ENCODE results near the gene ADM. TPM values are rescaled to one million over a fixed set of nuclear protein-coding genes. Genes with fewer than 3 reads are reported as not detected.

The ADM gene
- total RNA-seq, 4 donors from 2014 or later: 8.0 to 69.1 (median 20.5) TPM

DNA sequence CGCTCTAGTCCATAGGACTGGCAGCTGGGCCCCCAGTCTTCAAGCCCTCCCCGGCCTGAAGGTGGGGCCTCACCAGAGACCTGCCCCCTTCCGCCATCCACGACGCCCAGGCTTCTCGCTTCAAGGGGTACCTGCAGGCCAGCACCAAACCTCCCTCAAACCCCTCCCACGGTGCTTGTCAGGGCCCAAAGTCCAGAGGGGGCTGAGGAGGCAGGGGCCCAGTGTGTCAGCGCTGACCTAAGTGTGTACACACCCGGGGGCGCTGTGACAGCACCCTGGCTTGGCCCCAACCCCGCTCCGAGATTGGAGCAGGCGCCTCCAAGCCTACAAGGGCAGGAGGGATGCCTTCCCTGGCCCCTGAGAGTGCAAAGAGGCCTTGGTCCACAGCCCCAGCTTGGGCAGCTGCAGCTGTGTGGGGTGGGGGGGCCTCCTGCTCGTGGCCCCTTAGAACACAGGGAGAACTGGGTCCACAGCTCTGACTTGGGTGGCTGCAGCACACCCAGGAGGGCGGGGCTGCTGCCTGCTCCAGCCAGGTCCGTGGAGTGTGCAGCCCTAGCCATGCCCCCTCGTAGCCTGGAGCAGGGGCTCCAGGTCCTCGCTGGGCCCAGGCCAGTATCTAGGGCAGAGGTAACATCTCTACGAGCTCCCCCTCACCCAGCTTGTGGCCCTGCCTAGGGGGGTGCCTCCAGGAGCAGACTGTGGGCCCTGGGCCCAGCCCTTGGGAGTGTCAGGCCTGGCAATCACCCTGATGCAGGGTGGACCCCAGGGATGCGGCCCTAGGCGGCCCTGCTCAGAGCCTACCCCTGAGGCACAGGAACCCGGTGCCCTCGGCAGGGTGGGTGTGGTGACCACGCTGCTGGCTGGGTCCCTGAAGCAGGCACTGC lies 15.8 kb upstream of the ADM start:
- Histone ChIP-seq H3K9me3 (no peaks in the 10 kb centered on the region), H3K4me1 (peaks cover 3 to 21% of the 10 kb centered on the region in 2 donors), H3K4me3 (replicated peaks in 1 of 3) (no peak overlapping the region), H3K27me3 (no peaks in the 10 kb centered on the region), H3K27ac (no peak overlapping the region), H3K36me3 (no peaks in the 10 kb centered on the region)
- DNase-seq: no peak
- TF ChIP-seq POLR2A (IDR thresholded peaks at IDR 0.05) (no peak), CTCF (IDR thresholded peaks at IDR 0.05) (no peak)
- intact Hi-C loops (cut with DNase I): no loop called here
- WGBS, 2 donors: 78 to 95% methylated on average over 6 to 13 of the region's 24 CpGs

DNA sequence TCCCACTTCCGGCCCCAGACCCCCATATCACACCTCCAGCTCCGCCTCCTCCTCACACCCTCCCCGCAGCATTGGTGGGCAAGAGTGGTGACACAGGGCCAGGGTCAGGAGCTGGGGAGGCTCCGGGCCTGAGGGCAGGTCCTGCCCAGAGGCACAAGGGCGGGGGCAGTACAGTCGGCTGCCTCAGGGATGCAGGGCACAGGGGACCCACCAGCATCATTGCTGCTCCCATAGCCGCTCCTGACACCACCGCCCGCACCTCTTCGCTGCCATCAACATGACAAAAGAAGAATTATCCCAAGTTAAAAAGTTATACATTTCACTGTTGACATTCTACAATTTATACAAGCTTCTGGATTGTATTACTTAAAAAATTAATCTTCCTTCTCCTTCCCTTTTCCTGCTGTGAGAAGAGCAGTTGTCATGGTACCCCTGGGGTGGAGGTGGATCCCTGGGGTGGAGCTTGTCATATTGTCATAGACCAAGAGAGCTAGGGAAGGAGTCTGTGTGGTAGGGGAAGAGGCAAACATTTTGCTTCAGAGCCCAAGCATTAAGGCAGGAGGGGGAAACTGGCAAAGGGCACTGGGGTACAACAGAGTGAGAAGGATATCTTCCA lies 15.0 kb upstream of the ADM start:
- WGBS, 2 donors: 81 to 85% methylated on average over 6 to 8 of the region's 10 CpGs
- intact Hi-C loops (cut with DNase I): no loop called here
- peaks cover 3 to 21% of the 10 kb centered on the region in 2 donors for H3K4me1 ChIP-seq

GRCh38 chr11:10291801-10292638 lies 12.9 kb upstream of the ADM start:
- Histone ChIP-seq H3K4me3 (replicated peaks in 1 of 3) (no peak overlapping the region), H3K36me3 (no peaks in the 10 kb centered on the region), H3K27ac (no peak overlapping the region), H3K9me3 (no peaks in the 10 kb centered on the region), H3K4me1 (peaks cover 2 to 17% of the 10 kb centered on the region in 2 donors), H3K27me3 (no peaks in the 10 kb centered on the region)
- DNase-seq: no peak
- intact Hi-C loops (cut with DNase I): no loop called here
- WGBS, 2 donors: 89 to 92% methylated on average over 17 of the region's 17 CpGs
- TF ChIP-seq CTCF (IDR thresholded peaks at IDR 0.05) (no peak), POLR2A (IDR thresholded peaks at IDR 0.05) (no peak)

More for the DNA sequence above, 15.0 kb upstream of the ADM start:
- TF ChIP-seq POLR2A (IDR thresholded peaks at IDR 0.05) (no peak), CTCF (IDR thresholded peaks at IDR 0.05) (no peak)
- no peak overlapping the region for H3K4me3 ChIP-seq (replicated peaks in 1 of 3)
- H3K9me3 ChIP-seq: no peaks in the 10 kb centered on the region
- H3K27me3 ChIP-seq: no peaks in the 10 kb centered on the region
- DNase-seq: no peak
- H3K27ac ChIP-seq: no peak overlapping the region
- no peaks in the 10 kb centered on the region for H3K36me3 ChIP-seq

- 0% methylated on average over 3 to 4 of the region's 81 CpGs for WGBS, 2 donors
These were observed 11.2 kb upstream of the ADM start, which contains the start of gene SBF2 for GRCh38 chr11:10293423-10294289. Gene SBF2, minus strand, starts transcription at chr11:10294219. Its CDS starts 150 bp downstream, at chr11:10294069.

More at GRCh38 chr11:10293423-10294289, 11.2 kb upstream of the ADM start, which contains the start of gene SBF2:
- Histone ChIP-seq H3K4me3 (replicated peaks in 1 of 3) (peak within 1 kb of the TSS; percentile 88 to 92 (median 89)), H3K27ac (peak within 1 kb of the TSS; percentile 93 to 96 (median 93)), H3K27me3 (no peaks in the 10 kb centered on the region), H3K36me3 (no peaks in the 10 kb centered on the region), H3K4me1 (peaks cover 5 to 26% of the 10 kb centered on the region in 2 donors), H3K9me3 (no peaks in the 10 kb centered on the region)
- intact Hi-C loops (cut with DNase I): no loop called here
- DNase-seq: peak; percentile 81 to 83
- peak in 1 of 2 donors; percentile 53 for TF ChIP-seq POLR2A (IDR thresholded peaks at IDR 0.05)
- no peak for TF ChIP-seq CTCF (IDR thresholded peaks at IDR 0.05)

Measured in thyroid gland (tissue), 4 donors.